H1 (cell line): ENCODE measurements around the gene MCEE.

Source experiments
- ATF2 ChIP-seq: IDR thresholded peaks from 2 replicates; pipeline ENCODE4 v1.6.1; 2012; ENCODE audit warnings: low read length, inconsistent platforms
- ATF3 ChIP-seq: IDR thresholded peaks from 2 replicates; pipeline ENCODE4 v1.6.1; 2011; ENCODE audit warnings: low read depth, mild to moderate bottlenecking, low read length; ENCODE audit not compliant: insufficient read depth
- CBX8 ChIP-seq: fragments of 300-800, 300-1000 bp; sonication (generic); IDR thresholded peaks from 2 replicates; pipeline ENCODE4 v1.7.1; 2016; ENCODE audit warnings: low read depth, low read length, borderline replicate concordance
- CHD2 ChIP-seq: IDR thresholded peaks from 2 replicates; pipeline ENCODE4 v1.6.1; 2012; ENCODE audit warnings: low read length, improper control_type of control experiment
- CREB1 ChIP-seq: IDR thresholded peaks from 2 replicates; pipeline ENCODE4 v1.6.1; 2012; ENCODE audit warnings: inconsistent platforms
- CTCF ChIP-seq, 3 experiments: IDR thresholded peaks; 1 replicate in 2 of 3; 2 replicates in 1 of 3; pipeline versions ENCODE4 v1.5.1 to v1.6.1; 2011; ENCODE audit warnings: low read length in 3 of 3, mild to moderate bottlenecking in 3 of 3, inconsistent platforms in 2 of 3, low read depth in 1 of 3, moderate library complexity in 1 of 3; ENCODE audit not compliant: insufficient read depth in 1 of 3; ENCODE audit errors: control extremely low read depth in 1 of 3
- EZH2 ChIP-seq: fragments of 200-600 bp; sonication (generic); IDR thresholded peaks from 2 replicates; pipeline ENCODE4 v1.7.1; 2012; ENCODE audit warnings: low read depth, mild to moderate bottlenecking, moderate library complexity, low read length, inconsistent platforms; ENCODE audit not compliant: severe bottlenecking
- JUND ChIP-seq: IDR thresholded peaks from 2 replicates; pipeline ENCODE4 v1.6.1; 2011; ENCODE audit warnings: mild to moderate bottlenecking, improper control_type of control experiment, low read length
- NRF1 ChIP-seq: IDR thresholded peaks from 2 replicates; pipeline ENCODE4 v1.6.1; 2011; ENCODE audit warnings: mild to moderate bottlenecking, low read depth, low read length, improper control_type of control experiment
- POLR2A ChIP-seq, 2 experiments: IDR thresholded peaks; 1 replicate in 1 of 2; 2 replicates in 1 of 2; pipeline ENCODE4 v1.6.1; 2011; ENCODE audit warnings: low read depth in 2 of 2, low read length in 2 of 2, mild to moderate bottlenecking in 2 of 2; ENCODE audit errors: control extremely low read depth in 1 of 2
- RAD21 ChIP-seq, 2 experiments: IDR thresholded peaks in 1 of 2; conservative IDR thresholded peaks in 1 of 2; 2 replicates each; pipeline ENCODE4 v1.6.1; 2011; ENCODE audit warnings: low read depth in 2 of 2, low read length in 2 of 2, improper control_type of control experiment in 1 of 2, inconsistent platforms in 1 of 2, mild to moderate bottlenecking in 1 of 2, moderate library complexity in 1 of 2
- TAF1 ChIP-seq: IDR thresholded peaks from 2 replicates; pipeline ENCODE4 v1.6.1; 2011; ENCODE audit warnings: mild to moderate bottlenecking, low read depth, low read length
- YY1 ChIP-seq: IDR thresholded peaks from 2 replicates; pipeline ENCODE4 v1.6.1; 2011; ENCODE audit warnings: low read depth, mild to moderate bottlenecking, low read length

GRCh38 chr2:71173096-71173495 lies 43.1 kb upstream of the MCEE start:
- TF ChIP-seq TAF1, result no peak
- TF ChIP-seq POLR2A (IDR thresholded peaks at IDR 0.05; ENCODE audit: control extremely low read depth in 1 of 2, low read depth in 2 of 2, low read length in 2 of 2), result no peak
- TF ChIP-seq JUND, result no peak
- no peak for TF ChIP-seq ATF3
- TF ChIP-seq EZH2, result no peak
- TF ChIP-seq CREB1, result no peak
- no peak for TF ChIP-seq CTCF (IDR thresholded peaks at IDR 0.05; ENCODE audit: control extremely low read depth in 1 of 3, insufficient read depth in 1 of 3, low read depth in 1 of 3, low read length in 3 of 3)
- TF ChIP-seq CBX8, result no peak
- no peak for TF ChIP-seq CHD2
- no peak for TF ChIP-seq YY1
- no peak for TF ChIP-seq NRF1
- TF ChIP-seq ATF2, result no peak
- TF ChIP-seq RAD21 (IDR thresholded peaks at IDR 0.05 in 1 of 2, conservative IDR thresholded peaks at IDR 0.05 in 1 of 2; ENCODE audit: low read depth in 2 of 2, low read length in 2 of 2), result no peak
